Endothelial cell of umbilical vein (primary cell): ENCODE data around the gene TCF7L2. TPM values are rescaled to one million over a fixed set of nuclear protein-coding genes. Genes with fewer than 3 reads are reported as not detected.

Source experiments
- BruUV-seq: library from RNA; stranded (reverse); fragments of 400-500 nt; replicated peaks from 2 replicates; lab custom pipeline; 2021; lab: Mats Ljungman, UMichigan
- CTCF ChIA-PET: fragments of 300-600, 350-600 bp; sonication (Branson Sonifier 250); formaldehyde crosslinking; loops from one replicate; lab custom pipeline; 2021; ENCODE audit warnings: antibody characterized with exemption, inconsistent platforms; lab: Charles Lee
- POLR2A ChIA-PET: fragments of 300-600, 350-600 bp; sonication (Branson Sonifier 250); formaldehyde crosslinking; loops from one replicate; lab custom pipeline; 2021; ENCODE audit warnings: antibody characterized with exemption, inconsistent platforms; lab: Charles Lee
- DNase-seq: peaks from one replicate; pipeline ENCODE4 v3.0.0-alpha.2; 2011; ENCODE audit warnings: low read depth, low spot score
- FAIRE-seq: peaks from 2 replicates; lab custom pipeline; 2011; peaks lifted over from hg19 to GRCh38; lab: Jason Lieb, UNC
- H2AFZ ChIP-seq: 2 replicates; pipeline ENCODE4 v1.6.0; 2012; ENCODE audit warnings: low read depth, low read length, control low read depth, inconsistent platforms
- H3K27ac ChIP-seq: 2 replicates; pipeline ENCODE4 v1.5.1; 2011; ENCODE audit warnings: low read depth, mild to moderate bottlenecking, control low read depth, low read length, moderate library complexity; ENCODE audit not compliant: insufficient read depth
- H3K27me3 ChIP-seq, 2 experiments: 2 replicates each; pipeline versions ENCODE4 v1.6.0 to v1.6.1; 2011; ENCODE audit warnings: low read length in 2 of 2, mixed read lengths in 1 of 2; ENCODE audit not compliant: control insufficient read depth in 2 of 2, insufficient read depth in 2 of 2
- H3K36me3 ChIP-seq, 2 experiments: 2 replicates in 1 of 2; 3 replicates in 1 of 2; pipeline ENCODE4 v1.5.1; 2011; ENCODE audit warnings: low read length in 2 of 2, mild to moderate bottlenecking in 1 of 2, moderate library complexity in 1 of 2; ENCODE audit not compliant: control insufficient read depth in 2 of 2, insufficient read depth in 2 of 2; ENCODE audit errors: extremely low read depth in 1 of 2
- H3K4me1 ChIP-seq: 3 replicates; pipeline ENCODE4 v1.5.1; 2011; ENCODE audit warnings: mild to moderate bottlenecking, low read length; ENCODE audit not compliant: control insufficient read depth, insufficient read depth; ENCODE audit errors: extremely low read depth
- H3K4me2 ChIP-seq: 2 replicates; pipeline ENCODE4 v1.6.1; 2011; ENCODE audit warnings: low read length, control low read depth, mixed read lengths; ENCODE audit not compliant: insufficient read depth
- H3K4me3 ChIP-seq, 3 experiments: fragments of 200-600 bp in 1 of 3; sonication (generic), shearing (Covaris generic) in 1 of 3; replicated peaks in 1 of 3; 2 replicates each; pipeline ENCODE4 v1.5.1; 2011 to 2016; ENCODE audit warnings: control low read depth in 3 of 3, low read length in 3 of 3, mild to moderate bottlenecking in 2 of 3, inconsistent platforms in 1 of 3, low read depth in 1 of 3, moderate library complexity in 1 of 3; ENCODE audit not compliant: insufficient read depth in 1 of 3
- H3K79me2 ChIP-seq: 2 replicates; pipeline ENCODE4 v1.6.0; 2012; ENCODE audit warnings: low read length, inconsistent platforms; ENCODE audit not compliant: control insufficient read depth, insufficient read depth
- H3K9ac ChIP-seq: replicated peaks from 2 replicates; pipeline ENCODE3; 2011; ENCODE audit warnings: low read length, control low read depth; ENCODE audit not compliant: insufficient read depth; ENCODE audit errors: extremely low read depth
- H3K9me1 ChIP-seq: replicated peaks from 3 replicates; pipeline ENCODE4 v1.6.0; 2011; ENCODE audit warnings: mild to moderate bottlenecking, low read length; ENCODE audit not compliant: control insufficient read depth, insufficient read depth; ENCODE audit errors: extremely low read depth
- H3K9me3 ChIP-seq: replicated peaks from 2 replicates; pipeline ENCODE4 v1.5.1; 2012; ENCODE audit warnings: low read length, inconsistent platforms; ENCODE audit not compliant: control insufficient read depth, insufficient read depth
- H4K20me1 ChIP-seq: replicated peaks from 2 replicates; pipeline ENCODE3; 2011; ENCODE audit warnings: mild to moderate bottlenecking, low read length; ENCODE audit not compliant: control insufficient read depth, insufficient read depth; ENCODE audit errors: extremely low read depth
- EZH2 ChIP-seq: IDR thresholded peaks from 2 replicates; pipeline ENCODE4 v1.6.1; 2012; ENCODE audit warnings: borderline replicate concordance, low read depth, mild to moderate bottlenecking, moderate library complexity, low read length, inconsistent platforms; ENCODE audit not compliant: severe bottlenecking
- FOS ChIP-seq: IDR thresholded peaks from 2 replicates; pipeline ENCODE4 v1.6.1; 2011; ENCODE audit warnings: mild to moderate bottlenecking, low read length, moderate library complexity, borderline replicate concordance; ENCODE audit not compliant: insufficient read depth
- GATA2 ChIP-seq: IDR thresholded peaks from 2 replicates; pipeline ENCODE4 v1.7.0; 2011; ENCODE audit warnings: low read depth, mild to moderate bottlenecking, moderate library complexity, mixed read lengths, low read length; ENCODE audit not compliant: insufficient read length, insufficient read depth
- JUN ChIP-seq: IDR thresholded peaks from 2 replicates; pipeline ENCODE4 v1.6.1; 2011; ENCODE audit warnings: borderline replicate concordance, low read depth; ENCODE audit not compliant: insufficient read length, insufficient read depth
- MYC ChIP-seq: IDR thresholded peaks from one replicate; pipeline ENCODE4 v1.6.1; 2011; ENCODE audit warnings: mild to moderate bottlenecking, low read depth, low read length
- POLR2A ChIP-seq: IDR thresholded peaks from 2 replicates; pipeline ENCODE4 v1.6.1; 2012; ENCODE audit warnings: low read depth, mild to moderate bottlenecking, control low read depth, low read length
- POLR2AphosphoS5 ChIP-seq: IDR thresholded peaks from 2 replicates; pipeline ENCODE4 v1.6.1; 2012; ENCODE audit warnings: low read depth, mild to moderate bottlenecking, control low read depth, low read length, moderate library complexity; ENCODE audit not compliant: insufficient read depth
- dilution Hi-C: fragments of 300-500 bp; cut with MboI; formaldehyde crosslinking; loops from one replicate; pipeline ENCODE4 v1.15.0; 2019; ENCODE audit warnings: low sequenced_read_pairs; ENCODE audit not compliant: extremely low pct_ligation_motif_present
- intact Hi-C: fragments of 100-400 bp; cut with micrococcal nuclease; formaldehyde crosslinking; loops from one replicate; pipeline ENCODE4 v1.10.0; 2022
- polyA plus RNA-seq, 4 experiments: library from polyadenylated mRNA; depleted of rRNA in 3 of 4; stranded (reverse) in 3 of 4; unstranded in 1 of 4; fragments of >200 nt; gene quantifications; 2 replicates each; pipeline versions ENCODE4 v1.2.1 to v1.2.3, GENCODE V29; 2011 to 2012; ENCODE audit warnings: missing spikeins in 1 of 4
- total RNA-seq: library from RNA; stranded (reverse); gene quantifications from 2 replicates; pipeline ENCODE4 v1.2.3, GENCODE V29; 2021
- TF ChIP-seq, protein P1 (sequence below): IDR thresholded peaks from 2 replicates; pipeline ENCODE4 v1.6.1; 2011; ENCODE audit not compliant: insufficient read depth, insufficient read length
- TF ChIP-seq, protein P2 (sequence below), 2 donors: IDR thresholded peaks; 1 replicate in 1 of 2; 2 replicates in 1 of 2; pipeline ENCODE4 v1.5.1; 2011; ENCODE audit warnings: low read length in 2 of 2, mild to moderate bottlenecking in 2 of 2, moderate library complexity in 2 of 2, control low read depth in 1 of 2, inconsistent platforms in 1 of 2, low read depth in 1 of 2; ENCODE audit not compliant: insufficient read depth in 1 of 2; ENCODE audit errors: extremely low read depth in 1 of 2

Gene TCF7L2
- total and polyA plus RNA-seq, 2 donors (not counting 3 experiments of a cell fraction or from before 2014, with no cell fraction given): 9.9 to 21.8 TPM

DNA sequence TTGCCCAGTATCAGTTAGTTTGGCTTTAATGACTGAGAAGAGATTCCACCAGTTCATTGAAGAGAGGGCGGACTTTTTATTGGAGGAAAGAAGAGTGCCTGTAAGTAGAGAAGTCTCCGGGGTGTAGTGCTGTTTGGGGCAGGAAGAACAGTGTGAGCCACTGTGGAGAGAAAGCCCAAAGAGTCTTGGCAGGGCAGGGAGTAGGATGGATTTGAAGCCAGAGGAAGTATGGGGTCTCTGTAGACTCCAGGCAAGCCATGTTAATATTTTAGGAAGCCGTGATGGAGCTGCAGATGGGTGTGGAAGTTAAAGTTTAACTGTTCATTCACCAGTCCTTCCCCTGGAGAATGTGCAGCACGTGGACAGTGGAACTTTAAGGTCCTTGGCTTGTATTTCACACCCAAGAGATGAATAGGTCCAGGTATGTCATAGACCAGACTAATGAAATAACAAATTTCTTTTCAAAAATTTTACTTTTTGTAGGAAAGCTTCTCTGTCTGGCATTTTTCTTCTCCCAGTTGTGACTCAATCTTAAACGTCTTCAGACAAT is 54.1 kb downstream of the TCF7L2 start:
- CTCF ChIA-PET: no interaction called here
- no peaks in the 10 kb centered on the region for H3K9me1 ChIP-seq
- no peaks in the 10 kb centered on the region for H3K9me3 ChIP-seq
- TF ChIP-seq, protein P1, sequence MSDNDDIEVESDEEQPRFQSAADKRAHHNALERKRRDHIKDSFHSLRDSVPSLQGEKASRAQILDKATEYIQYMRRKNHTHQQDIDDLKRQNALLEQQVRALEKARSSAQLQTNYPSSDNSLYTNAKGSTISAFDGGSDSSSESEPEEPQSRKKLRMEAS: no peak
- TF ChIP-seq MYC (no peak), POLR2A (no peak), JUN (no peak), FOS (no peak), POLR2AphosphoS5 (no peak), EZH2 (no peak), GATA2 (no peak)
- TF ChIP-seq, protein P2, sequence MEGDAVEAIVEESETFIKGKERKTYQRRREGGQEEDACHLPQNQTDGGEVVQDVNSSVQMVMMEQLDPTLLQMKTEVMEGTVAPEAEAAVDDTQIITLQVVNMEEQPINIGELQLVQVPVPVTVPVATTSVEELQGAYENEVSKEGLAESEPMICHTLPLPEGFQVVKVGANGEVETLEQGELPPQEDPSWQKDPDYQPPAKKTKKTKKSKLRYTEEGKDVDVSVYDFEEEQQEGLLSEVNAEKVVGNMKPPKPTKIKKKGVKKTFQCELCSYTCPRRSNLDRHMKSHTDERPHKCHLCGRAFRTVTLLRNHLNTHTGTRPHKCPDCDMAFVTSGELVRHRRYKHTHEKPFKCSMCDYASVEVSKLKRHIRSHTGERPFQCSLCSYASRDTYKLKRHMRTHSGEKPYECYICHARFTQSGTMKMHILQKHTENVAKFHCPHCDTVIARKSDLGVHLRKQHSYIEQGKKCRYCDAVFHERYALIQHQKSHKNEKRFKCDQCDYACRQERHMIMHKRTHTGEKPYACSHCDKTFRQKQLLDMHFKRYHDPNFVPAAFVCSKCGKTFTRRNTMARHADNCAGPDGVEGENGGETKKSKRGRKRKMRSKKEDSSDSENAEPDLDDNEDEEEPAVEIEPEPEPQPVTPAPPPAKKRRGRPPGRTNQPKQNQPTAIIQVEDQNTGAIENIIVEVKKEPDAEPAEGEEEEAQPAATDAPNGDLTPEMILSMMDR (IDR thresholded peaks at IDR 0.05; ENCODE audit: extremely low read depth in 1 of 2, insufficient read depth in 1 of 2, low read depth in 1 of 2, low read length in 2 of 2): no peak
- peaks cover 2% of the 10 kb centered on the region for H3K79me2 ChIP-seq
- no peak overlapping the region for H2AFZ ChIP-seq
- dilution Hi-C loops: no loop called here
- FAIRE-seq (no peak), DNase-seq (no peak)
- no peak overlapping the region for H3K27ac ChIP-seq
- H3K36me3 ChIP-seq: peaks cover 0 to under 1% of the 10 kb centered on the region in 2 experiments
- no peaks in the 10 kb centered on the region for H4K20me1 ChIP-seq
- no TSS peak for BruUV-seq
- no peak overlapping the region for H3K4me2 ChIP-seq
- POLR2A ChIA-PET: no interaction called here
- H3K27me3 ChIP-seq: no peaks in the 10 kb centered on the region
- H3K4me1 ChIP-seq: no peaks in the 10 kb centered on the region
- H3K9ac ChIP-seq: no peak overlapping the region
- intact Hi-C loops: no loop called here
- H3K4me3 ChIP-seq: no peak overlapping the region
